NCI-H774 (cell line): ENCODE results near the gene CREBZF.
A peak's percentile ranks its signal among the peaks of the same experiment; 100 is the strongest.
"Not testable (repeated sequence)": the region's sequence is repeated elsewhere in the genome, so short reads cannot be mapped to it uniquely, and the experiment has no call there.

Experiments used
- DNase-seq: peaks from one replicate; lab custom pipeline; 2025; lab: John Stamatoyannopoulos, UW

CREBZF gene

GRCh38 chr11:85670949-85671663, 6.2 kb upstream of the CREBZF start:
- not testable (repeated sequence) for DNase-seq

GRCh38 chr11:85668157-85668556, 3.2 kb upstream of the CREBZF start:
- DNase-seq = no peak

- no peak for DNase-seq
Measured at GRCh38 chr11:85666687-85667086, 1.8 kb upstream of the CREBZF start.

GRCh38 chr11:85665733-85666132, 804 bp upstream of the CREBZF start:
- peak; percentile 10 for DNase-seq

- DNase-seq = peak; percentile 57
Measured at GRCh38 chr11:85663753-85664614, 945 bp downstream of the CREBZF start.

- no peak for DNase-seq
Measured at GRCh38 chr11:85663080-85663752, 1.7 kb downstream of the CREBZF start.

- DNase-seq = no peak
Measured at GRCh38 chr11:85661972-85662664, 2.8 kb downstream of the CREBZF start.

GRCh38 chr11:85658180-85658579, 6.7 kb downstream of the CREBZF start:
- no peak for DNase-seq

- DNase-seq = no peak
Measured at GRCh38 chr11:85656777-85657176, 8.2 kb downstream of the CREBZF start.

GRCh38 chr11:85654343-85654742, 10.6 kb downstream of the CREBZF start:
- DNase-seq = not testable (repeated sequence)

GRCh38 chr11:85652786-85653447, 12.0 kb downstream of the CREBZF start:
- no peak for DNase-seq

- no peak for DNase-seq
Measured at GRCh38 chr11:85651118-85651517, 13.8 kb downstream of the CREBZF start.

- peak; percentile 92 for DNase-seq
Measured at GRCh38 chr11:85647604-85648299, 17.2 kb downstream of the CREBZF start, which contains the start of gene TMEM126A. Gene TMEM126A, plus strand, starts transcription at chr11:85647967. Its CDS starts 2,289 bp downstream, at chr11:85650256.

GRCh38 chr11:85647078-85647477, 17.9 kb downstream of the CREBZF start:
- DNase-seq = no peak

- no peak for DNase-seq
Measured at GRCh38 chr11:85643191-85643614, 21.7 kb downstream of the CREBZF start.

- DNase-seq = no peak
Measured at GRCh38 chr11:85634747-85635146, 30.2 kb downstream of the CREBZF start.

- no peak for DNase-seq
Measured at GRCh38 chr11:85628771-85629341, 36.1 kb downstream of the CREBZF start.

GRCh38 chr11:85627998-85628770, 36.7 kb downstream of the CREBZF start, which contains the start of gene TMEM126B:
Gene TMEM126B, plus strand, starts transcription at chr11:85628593. Its CDS starts 15 bp downstream, at chr11:85628608.
- DNase-seq = peak; percentile 99

- no peak for DNase-seq
Measured at GRCh38 chr11:85627332-85627997, 37.5 kb downstream of the CREBZF start, which contains the start of gene DLG2. Gene DLG2, minus strand, starts transcription at chr11:85627344.
